NCI-H524 (cell line): ENCODE data around the gene OR2F2.
A peak's percentile ranks its signal among the peaks of the same experiment; 100 is the strongest.

ENCODE experiments used
- DNase-seq, 2 experiments: peaks; one replicate each; lab custom pipeline; 2025; lab: John Stamatoyannopoulos, UW

The OR2F2 gene

GRCh38 chr7:143934526-143935325 is at the start of gene OR2F2:
Gene OR2F2 (plus strand): TSS chr7:143935233. CDS start chr7:143935233, 0 bp downstream.
- no peak for DNase-seq

GRCh38 chr7:143885951-143886350 is 49.1 kb upstream of the OR2F2 start:
- no peak for DNase-seq

GRCh38 chr7:143886826-143887477 is 48.1 kb upstream of the OR2F2 start:
- no peak for DNase-seq

- no peak for DNase-seq
Measured at GRCh38 chr7:143889068-143889467, 46.0 kb upstream of the OR2F2 start.

GRCh38 chr7:143890558-143890957 is 44.5 kb upstream of the OR2F2 start:
- no peak for DNase-seq

- DNase-seq = no peak
Measured at GRCh38 chr7:143891457-143891856, 43.6 kb upstream of the OR2F2 start.

- DNase-seq = peak; percentile 42 to 77
Measured at GRCh38 chr7:143892527-143893300, 42.3 kb upstream of the OR2F2 start.

GRCh38 chr7:143896667-143897066 is 38.4 kb upstream of the OR2F2 start:
- no peak for DNase-seq

- DNase-seq = peak in 1 of 2 experiments; percentile 35
Measured at GRCh38 chr7:143898810-143899209, 36.2 kb upstream of the OR2F2 start.

GRCh38 chr7:143900230-143900766 is 34.7 kb upstream of the OR2F2 start:
- DNase-seq = no peak

- no peak for DNase-seq
Measured at GRCh38 chr7:143901332-143901667, 33.7 kb upstream of the OR2F2 start.

GRCh38 chr7:143901668-143902331 is 33.2 kb upstream of the OR2F2 start, which contains the start of gene TCAF1:
Gene TCAF1 (minus strand): TSS chr7:143902176. CDS start chr7:143876608, 25,568 bp downstream.
- peak; percentile 86 to 89 for DNase-seq

GRCh38 chr7:143902332-143902899 is 32.6 kb upstream of the OR2F2 start:
- no peak for DNase-seq

- no peak for DNase-seq
Measured at GRCh38 chr7:143905509-143905908, 29.5 kb upstream of the OR2F2 start.

- DNase-seq = no peak
Measured at GRCh38 chr7:143906151-143906550, 28.9 kb upstream of the OR2F2 start.

- DNase-seq = no peak
Measured at GRCh38 chr7:143906895-143907294, 28.1 kb upstream of the OR2F2 start.

- DNase-seq = no peak
Measured at GRCh38 chr7:143908120-143908519, 26.9 kb upstream of the OR2F2 start.

- DNase-seq = no peak
Measured at GRCh38 chr7:143909863-143910262, 25.2 kb upstream of the OR2F2 start.

GRCh38 chr7:143910473-143911248 is 24.4 kb upstream of the OR2F2 start:
- no peak for DNase-seq

GRCh38 chr7:143913945-143914615 is 21.0 kb upstream of the OR2F2 start:
- no peak for DNase-seq
